Measurements from ENCODE around the gene D2HGDH.

The D2HGDH gene

GRCh38 chr2:241745276-241745675, 10.8 kb downstream of the D2HGDH start:
- Histone ChIP-seq H3K4me3 (ENCODE audit: low read depth, low read length) (no peak overlapping the region), H3K27me3 (replicated peaks) (no peaks in the 10 kb centered on the region), H3K27ac (no peak overlapping the region), H3K36me3 (replicated peaks) (peaks cover 16% of the 10 kb centered on the region)
- no peak for DNase-seq
- no peak for TF ChIP-seq CTCF (IDR thresholded peaks at IDR 0.05; ENCODE audit: low read depth, low read length, missing control alignments)
- in situ Hi-C loops (cut with HindIII; ENCODE audit: low pct_ligation_motif_present, low sequenced_read_pairs), result no loop called here

- Histone ChIP-seq H3K36me3 (replicated peaks) (peaks cover 16% of the 10 kb centered on the region), H3K27ac (no peak overlapping the region), H3K27me3 (replicated peaks) (no peaks in the 10 kb centered on the region), H3K4me3 (ENCODE audit: low read depth, low read length) (no peak overlapping the region)
- in situ Hi-C loops (cut with HindIII; ENCODE audit: low pct_ligation_motif_present, low sequenced_read_pairs), result no loop called here
- no peak for TF ChIP-seq CTCF (IDR thresholded peaks at IDR 0.05; ENCODE audit: low read depth, low read length, missing control alignments)
- DNase-seq, result no peak
Observed at GRCh38 chr2:241746084-241746483, 11.7 kb downstream of the D2HGDH start.

GRCh38 chr2:241748468-241749256, 14.2 kb downstream of the D2HGDH start:
- no peak for TF ChIP-seq CTCF (IDR thresholded peaks at IDR 0.05; ENCODE audit: low read depth, low read length, missing control alignments)
- H3K27ac ChIP-seq, result no peak overlapping the region
- in situ Hi-C loops (cut with HindIII; ENCODE audit: low pct_ligation_motif_present, low sequenced_read_pairs), result no loop called here
- H3K36me3 ChIP-seq (replicated peaks), result peaks cover 15% of the 10 kb centered on the region
- DNase-seq, result no peak
- H3K4me3 ChIP-seq (ENCODE audit: low read depth, low read length), result no peak overlapping the region
- no peaks in the 10 kb centered on the region for H3K27me3 ChIP-seq (replicated peaks)

GRCh38 chr2:241750076-241750840, 15.8 kb downstream of the D2HGDH start:
- in situ Hi-C loops (cut with HindIII; ENCODE audit: low pct_ligation_motif_present, low sequenced_read_pairs), result no loop called here
- H3K36me3 ChIP-seq (replicated peaks), result peaks cover 8% of the 10 kb centered on the region
- H3K27ac ChIP-seq, result no peak overlapping the region
- no peak for DNase-seq
- no peak for TF ChIP-seq CTCF (IDR thresholded peaks at IDR 0.05; ENCODE audit: low read depth, low read length, missing control alignments)
- no peak overlapping the region for H3K4me3 ChIP-seq (ENCODE audit: low read depth, low read length)
- no peaks in the 10 kb centered on the region for H3K27me3 ChIP-seq (replicated peaks)

GRCh38 chr2:241751152-241751551, 16.7 kb downstream of the D2HGDH start:
- Histone ChIP-seq H3K27me3 (replicated peaks) (no peaks in the 10 kb centered on the region), H3K36me3 (replicated peaks) (peaks cover 5% of the 10 kb centered on the region), H3K27ac (no peak overlapping the region), H3K4me3 (ENCODE audit: low read depth, low read length) (no peak overlapping the region)
- in situ Hi-C loops (cut with HindIII; ENCODE audit: low pct_ligation_motif_present, low sequenced_read_pairs), result no loop called here
- DNase-seq, result no peak
- TF ChIP-seq CTCF (IDR thresholded peaks at IDR 0.05; ENCODE audit: low read depth, low read length, missing control alignments), result no peak

Measured in brain microvascular endothelial cell (primary cell).